ENCODE data around the gene CFAP46. TPM values are rescaled to one million over a fixed set of nuclear protein-coding genes. Genes with fewer than 3 reads are reported as not detected.
"Not testable (repeated sequence)": the region's sequence is repeated elsewhere in the genome, so short reads cannot be mapped to it uniquely, and the experiment has no call there.

The CFAP46 gene
- total and polyA plus RNA-seq, 12 donors = 0.15 to 5.5 (median 1.1) TPM; not detected in 3

DNA sequence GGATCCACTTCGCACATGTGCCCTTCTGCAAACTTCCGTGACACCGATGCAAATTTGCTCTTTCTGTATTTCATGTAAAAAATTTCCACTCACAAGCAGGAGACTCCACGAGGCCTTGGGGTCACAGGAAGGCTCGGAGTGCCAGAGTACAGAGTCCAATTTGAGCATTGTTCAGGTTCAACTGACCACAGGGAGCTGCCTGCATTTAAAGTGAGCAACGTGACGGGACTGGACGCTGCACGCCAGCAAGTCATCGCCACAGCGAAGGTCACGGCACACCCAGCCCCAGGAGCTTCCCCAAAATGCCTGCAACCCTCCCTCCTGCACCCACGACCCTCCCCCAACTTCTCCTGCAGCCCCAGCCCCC lies 115.0 kb downstream of the CFAP46 start:
- Histone ChIP-seq H3K36me3 (replicated peaks in 1 of 2) (no peaks in the 10 kb centered on the region), H3K4me3 (no peak overlapping the region), H3K4me1 (replicated peaks in 1 of 2) (no peaks in the 10 kb centered on the region), H3K27me3 (no peaks in the 10 kb centered on the region), H3K9me3 (replicated peaks in 1 of 3) (no peaks in the 10 kb centered on the region), H3K27ac (no peak overlapping the region)
- DNase-seq = no peak
- TF ChIP-seq POLR2A (IDR thresholded peaks at IDR 0.05) = no peak
- TF ChIP-seq, protein P1, sequence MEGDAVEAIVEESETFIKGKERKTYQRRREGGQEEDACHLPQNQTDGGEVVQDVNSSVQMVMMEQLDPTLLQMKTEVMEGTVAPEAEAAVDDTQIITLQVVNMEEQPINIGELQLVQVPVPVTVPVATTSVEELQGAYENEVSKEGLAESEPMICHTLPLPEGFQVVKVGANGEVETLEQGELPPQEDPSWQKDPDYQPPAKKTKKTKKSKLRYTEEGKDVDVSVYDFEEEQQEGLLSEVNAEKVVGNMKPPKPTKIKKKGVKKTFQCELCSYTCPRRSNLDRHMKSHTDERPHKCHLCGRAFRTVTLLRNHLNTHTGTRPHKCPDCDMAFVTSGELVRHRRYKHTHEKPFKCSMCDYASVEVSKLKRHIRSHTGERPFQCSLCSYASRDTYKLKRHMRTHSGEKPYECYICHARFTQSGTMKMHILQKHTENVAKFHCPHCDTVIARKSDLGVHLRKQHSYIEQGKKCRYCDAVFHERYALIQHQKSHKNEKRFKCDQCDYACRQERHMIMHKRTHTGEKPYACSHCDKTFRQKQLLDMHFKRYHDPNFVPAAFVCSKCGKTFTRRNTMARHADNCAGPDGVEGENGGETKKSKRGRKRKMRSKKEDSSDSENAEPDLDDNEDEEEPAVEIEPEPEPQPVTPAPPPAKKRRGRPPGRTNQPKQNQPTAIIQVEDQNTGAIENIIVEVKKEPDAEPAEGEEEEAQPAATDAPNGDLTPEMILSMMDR (IDR thresholded peaks at IDR 0.05) = no peak
- intact Hi-C loops (cut with DNase I) = no loop called here
- WGBS, 4 donors = 66 to 71% (median 70%) methylated on average over 10 to 13 of the region's 13 CpGs

DNA sequence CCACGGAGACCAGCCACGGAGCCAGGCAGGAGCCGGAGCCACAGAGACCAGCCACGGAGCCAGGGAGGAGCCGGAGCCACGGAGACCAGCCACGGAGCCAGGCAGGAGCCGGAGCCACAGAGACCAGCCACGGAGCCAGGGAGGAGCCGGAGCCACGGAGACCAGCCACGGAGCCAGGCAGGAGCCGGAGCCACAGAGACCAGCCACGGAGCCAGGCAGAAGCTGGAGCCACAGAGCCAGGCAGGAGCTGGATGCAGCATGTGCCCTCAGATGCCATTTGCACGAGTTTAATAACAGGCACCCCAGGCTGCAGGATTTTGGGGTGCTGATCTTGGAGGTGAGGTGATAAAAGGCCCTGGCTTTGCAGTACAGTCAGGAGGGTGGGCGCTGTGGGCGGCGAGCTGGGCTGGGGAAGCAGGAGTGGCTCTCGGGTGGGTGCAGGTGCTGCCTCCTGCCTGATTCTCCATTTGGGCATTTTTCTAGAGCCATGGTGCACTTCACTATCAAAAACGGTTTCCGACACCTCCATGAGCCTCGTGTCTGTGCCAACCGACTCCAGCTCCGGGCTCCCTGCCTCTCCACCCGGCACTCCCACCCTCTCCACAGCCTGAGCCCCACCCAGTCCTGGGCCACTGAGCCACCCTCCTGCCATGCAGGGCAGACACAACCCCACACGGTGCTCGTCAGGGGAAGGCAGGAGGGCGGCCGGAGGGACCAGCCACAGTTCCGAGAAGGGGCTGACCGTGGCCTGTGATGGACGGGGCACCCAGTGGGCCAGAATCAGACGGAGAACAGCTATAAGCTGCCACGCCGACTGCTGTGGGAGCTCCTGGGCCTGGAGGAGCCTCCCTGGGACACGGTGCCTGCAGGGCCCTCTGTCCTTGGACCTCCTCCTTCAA lies 115.6 kb downstream of the CFAP46 start:
- 86 to 92% (median 89%) methylated on average over 20 to 34 of the region's 36 CpGs for WGBS, 4 donors
- intact Hi-C loops (cut with DNase I) = no loop called here
- no peaks in the 10 kb centered on the region for H3K27me3 ChIP-seq
- no peak for DNase-seq
- TF ChIP-seq POLR2A (IDR thresholded peaks at IDR 0.05) = no peak
- TF ChIP-seq, protein P1 (IDR thresholded peaks at IDR 0.05) = no peak
- no peaks in the 10 kb centered on the region for H3K36me3 ChIP-seq (replicated peaks in 1 of 2)
- H3K9me3 ChIP-seq (replicated peaks in 1 of 3) = no peaks in the 10 kb centered on the region
- H3K4me1 ChIP-seq (replicated peaks in 1 of 2) = no peaks in the 10 kb centered on the region
- H3K27ac ChIP-seq = no peak overlapping the region
- no peak overlapping the region for H3K4me3 ChIP-seq

DNA sequence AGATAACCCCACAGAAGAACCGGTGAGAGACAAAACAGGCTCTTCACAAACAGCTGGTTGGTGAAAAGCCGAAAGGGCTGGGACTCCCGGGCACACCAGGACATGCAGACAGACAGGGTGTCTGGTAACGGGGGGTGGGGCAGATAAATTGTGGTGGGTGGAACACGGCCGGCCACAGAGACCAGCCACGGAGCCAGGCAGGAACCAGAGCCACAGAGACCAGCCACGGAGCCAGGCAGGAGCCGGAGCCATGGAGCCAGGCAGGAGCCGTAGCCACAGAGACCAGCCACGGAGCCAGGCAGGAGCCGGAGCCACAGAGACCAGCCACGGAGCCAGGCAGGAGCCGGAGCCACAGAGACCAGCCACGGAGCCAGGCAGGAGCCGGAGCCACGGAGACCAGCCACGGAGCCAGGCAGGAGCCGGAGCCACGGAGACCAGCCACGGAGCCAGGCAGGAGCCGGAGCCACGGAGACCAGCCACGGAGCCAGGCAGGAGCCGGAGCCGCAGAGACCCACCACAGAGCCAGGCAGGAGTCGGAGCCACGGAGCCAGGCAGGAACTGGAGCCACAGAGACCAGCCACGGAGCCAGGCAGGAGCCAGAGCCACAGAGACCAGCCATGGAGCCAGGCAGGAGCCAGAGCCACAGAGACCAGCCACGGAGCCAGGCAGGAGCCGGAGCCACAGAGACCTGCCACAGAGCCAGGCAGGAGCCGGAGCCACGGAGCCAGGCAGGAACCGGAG lies 116.4 kb downstream of the CFAP46 start:
- DNase-seq; H3K9me3 ChIP-seq (replicated peaks in 1 of 3); H3K36me3 ChIP-seq (replicated peaks in 1 of 2); H3K4me3 ChIP-seq; H3K27ac ChIP-seq; intact Hi-C loops (cut with DNase I); H3K27me3 ChIP-seq; H3K4me1 ChIP-seq (replicated peaks in 1 of 2): not testable (repeated sequence)
- 87 to 94% (median 93%) methylated on average over 12 to 34 of the region's 34 CpGs for WGBS, 4 donors

DNA sequence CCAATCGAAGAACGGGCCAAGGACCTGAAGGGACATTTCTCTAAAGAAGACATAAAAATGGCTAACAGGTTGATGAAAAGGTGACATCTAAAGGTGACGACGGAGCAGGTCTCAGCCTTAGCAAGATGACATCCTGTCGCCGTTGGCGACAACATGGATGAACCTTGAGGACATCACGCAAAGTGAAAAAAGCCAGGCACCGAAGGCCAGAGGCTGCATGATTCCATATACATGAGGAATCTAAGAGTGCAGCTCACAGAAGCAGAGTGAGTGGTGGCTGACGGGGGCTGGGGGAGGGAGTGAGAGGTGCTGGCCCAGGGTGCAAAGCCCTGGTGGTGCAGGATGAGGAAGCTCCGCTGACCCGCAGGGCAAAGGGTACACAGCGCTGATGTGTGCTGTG lies 122.3 kb downstream of the CFAP46 start:
- Histone ChIP-seq H3K36me3 (replicated peaks in 1 of 2) (no peaks in the 10 kb centered on the region), H3K9me3 (replicated peaks in 1 of 3) (no peaks in the 10 kb centered on the region), H3K4me1 (replicated peaks in 1 of 2) (no peaks in the 10 kb centered on the region), H3K27ac (no peak overlapping the region), H3K27me3 (peaks cover 6% of the 10 kb centered on the region), H3K4me3 (no peak overlapping the region)
- intact Hi-C loops (cut with DNase I) = no loop called here
- TF ChIP-seq, protein P1 (IDR thresholded peaks at IDR 0.05) = no peak
- no peak for TF ChIP-seq POLR2A (IDR thresholded peaks at IDR 0.05)
- no peak for DNase-seq
- 87 to 94% (median 89%) methylated on average over 12 to 13 of the region's 13 CpGs for WGBS, 4 donors

Measured in adrenal gland (tissue), 12 donors.